CD4-positive, CD25-positive, alpha-beta regulatory T cell (primary cell): ENCODE data around the gene ITGB1BP2. TPM values are rescaled to one million over a fixed set of nuclear protein-coding genes. Genes with fewer than 3 reads are reported as not detected.
"Not testable (repeated sequence)": the region's sequence is repeated elsewhere in the genome, so short reads cannot be mapped to it uniquely, and the experiment has no call there.

Experiments
- ATAC-seq, 2 donors: fragments of 150-1000 bp; cut with Tn5 transposase; one replicate each; pipeline ENCODE4 v1.10.0; 2021; ENCODE audit warnings: low read depth in 2 of 2, moderate number of reproducible peaks in 2 of 2, moderate library complexity in 1 of 2
- DNase-seq, 3 donors: peaks; one replicate each; pipeline versions ENCODE4 v3.0.0 to v3.0.0-alpha.2; 2012 to 2022; ENCODE audit warnings: mixed read lengths in 1 of 3
- H3K27ac ChIP-seq: one replicate; pipeline ENCODE4 v1.7.0; 2013; ENCODE audit warnings: mild to moderate bottlenecking, low read length; ENCODE audit not compliant: insufficient read depth, poor library complexity, severe bottlenecking
- H3K27me3 ChIP-seq: one replicate; pipeline ENCODE4 v1.7.0; 2013; ENCODE audit warnings: low read length; ENCODE audit not compliant: control insufficient read depth, insufficient read depth
- H3K36me3 ChIP-seq: one replicate; pipeline ENCODE4 v1.7.0; 2013; ENCODE audit warnings: mild to moderate bottlenecking, low read length, moderate library complexity; ENCODE audit not compliant: control insufficient read depth, insufficient read depth
- H3K4me1 ChIP-seq: 2 replicates; pipeline ENCODE4 v1.7.0; 2013; ENCODE audit warnings: mild to moderate bottlenecking, low read length; ENCODE audit not compliant: insufficient read depth, control insufficient read depth, poor library complexity, severe bottlenecking
- H3K4me3 ChIP-seq: one replicate; pipeline ENCODE4 v1.7.0; 2013; ENCODE audit warnings: low read depth, mild to moderate bottlenecking, low read length, moderate library complexity
- H3K9me3 ChIP-seq, 2 experiments: 1 replicate in 1 of 2; 2 replicates in 1 of 2; pipeline ENCODE4 v1.7.0; 2013; ENCODE audit warnings: low read length in 2 of 2, mild to moderate bottlenecking in 1 of 2, moderate library complexity in 1 of 2; ENCODE audit not compliant: control insufficient read depth in 2 of 2
- H3K27ac Mint-ChIP-seq, 3 donors: one replicate each; pipeline ENCODE4 v1.8.0; 2020 to 2022; ENCODE audit warnings: mild to moderate bottlenecking in 3 of 3, mixed read lengths in 3 of 3, moderate library complexity in 2 of 3
- H3K27me3 Mint-ChIP-seq: one replicate; pipeline ENCODE4 v1.8.0; 2022; ENCODE audit warnings: mild to moderate bottlenecking, mixed read lengths
- H3K36me3 Mint-ChIP-seq: one replicate; pipeline ENCODE4 v1.8.0; 2020; ENCODE audit warnings: mixed read lengths
- H3K4me1 Mint-ChIP-seq, 4 donors: one replicate each; pipeline ENCODE4 v1.8.0; 2020 to 2022; ENCODE audit warnings: mixed read lengths in 4 of 4, mild to moderate bottlenecking in 1 of 4
- H3K4me3 Mint-ChIP-seq, 4 donors: one replicate each; pipeline ENCODE4 v1.8.0; 2020 to 2022; ENCODE audit warnings: mild to moderate bottlenecking in 4 of 4, mixed read lengths in 4 of 4, moderate library complexity in 3 of 4
- H3K9me3 Mint-ChIP-seq, 7 donors: one replicate each; pipeline ENCODE4 v1.8.0; 2020 to 2022; ENCODE audit warnings: mixed read lengths in 7 of 7, mild to moderate bottlenecking in 3 of 7, moderate library complexity in 2 of 7
- polyA plus RNA-seq, 4 donors: library from polyadenylated mRNA; unstranded; fragments of 300-500 nt; fragmentation: Illumina TruSeq; gene quantifications; one replicate each; pipeline ENCODE4 v1.2.3, GENCODE V29; 2021
- total RNA-seq: library from RNA; stranded (reverse); gene quantifications from one replicate; pipeline ENCODE4 v1.2.3, GENCODE V29; 2022

ITGB1BP2 gene
- total and polyA plus RNA-seq, 5 donors from 2014 or later: 1.4 TPM; not detected in 4

DNA sequence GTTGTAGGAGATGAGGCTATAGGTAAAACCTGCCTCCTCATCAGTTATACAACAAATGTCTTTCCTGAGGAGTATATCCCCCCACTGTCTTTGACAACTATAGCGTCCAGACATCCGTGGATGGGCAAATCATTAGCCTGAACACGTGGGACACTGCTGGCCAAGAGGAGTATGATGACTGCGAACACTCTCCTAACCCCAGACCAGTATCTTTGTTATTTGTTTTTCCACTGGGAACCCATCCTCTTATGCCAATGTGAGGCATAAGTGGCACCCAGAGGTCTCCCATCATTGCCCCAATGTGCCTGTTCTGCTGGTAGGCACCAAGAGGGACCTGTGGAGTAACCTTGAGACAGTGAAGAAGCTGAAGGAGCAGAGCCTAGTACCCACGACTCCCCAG, 50.9 kb downstream of the ITGB1BP2 start:
- H3K9me3 Mint-ChIP-seq, H3K36me3 ChIP-seq, H3K27ac Mint-ChIP-seq, ATAC-seq, H3K27ac ChIP-seq, H3K4me3 Mint-ChIP-seq, H3K9me3 ChIP-seq, H3K4me1 Mint-ChIP-seq, H3K4me1 ChIP-seq, H3K36me3 Mint-ChIP-seq, DNase-seq, H3K27me3 ChIP-seq, H3K27me3 Mint-ChIP-seq, H3K4me3 ChIP-seq: not testable (repeated sequence)

Other genes starting within 250 kb of the ITGB1BP2 start
- 29.5 TPM for gene SNX12, start 233.4 kb upstream of the ITGB1BP2 start, total RNA-seq
- gene SNX12, start 233.4 kb upstream of the ITGB1BP2 start, polyA plus RNA-seq: 1 to 10 TPM; 4.0 to 9.2 (median 5.8) TPM
- 49.9 TPM for gene FOXO4, start 205.9 kb upstream of the ITGB1BP2 start, total RNA-seq
- 1 to 10 TPM; 1.8 to 3.3 (median 2.5) TPM for gene FOXO4, start 205.9 kb upstream of the ITGB1BP2 start, polyA plus RNA-seq
- 81.0 TPM for gene CXorf65, start 195.0 kb upstream of the ITGB1BP2 start, total RNA-seq
- gene CXorf65, start 195.0 kb upstream of the ITGB1BP2 start, polyA plus RNA-seq: 1 to 10 TPM; 1.6 to 4.3 (median 3.2) TPM
- gene IL2RG, start 190.2 kb upstream of the ITGB1BP2 start, total RNA-seq: 504 TPM
- gene IL2RG, start 190.2 kb upstream of the ITGB1BP2 start, polyA plus RNA-seq: 1,000 to 10,000 TPM in 3 of 4 donors, 100 to 1,000 TPM in 1; 997 to 1,278 (median 1,072) TPM
- 83.8 TPM for gene MED12, start 183.2 kb upstream of the ITGB1BP2 start, total RNA-seq
- gene MED12, start 183.2 kb upstream of the ITGB1BP2 start, polyA plus RNA-seq: 1 to 10 TPM; 6.3 to 9.7 (median 8.2) TPM
- gene NLGN3, start 156.9 kb upstream of the ITGB1BP2 start, total RNA-seq: 4.4 TPM
- gene NLGN3, start 156.9 kb upstream of the ITGB1BP2 start, polyA plus RNA-seq: under 1 TPM in 1 of 4 donors, not detected in 3; 0.05 TPM
- not detected for gene GJB1, start 78.5 kb upstream of the ITGB1BP2 start, total RNA-seq
- not detected for gene GJB1, start 78.5 kb upstream of the ITGB1BP2 start, polyA plus RNA-seq
- 19.5 TPM for gene ZMYM3, start 47.6 kb upstream of the ITGB1BP2 start, total RNA-seq
- 1 to 10 TPM; 4.9 to 7.3 (median 6.3) TPM for gene ZMYM3, start 47.6 kb upstream of the ITGB1BP2 start, polyA plus RNA-seq
- 388 TPM for gene NONO, start 18.1 kb upstream of the ITGB1BP2 start, total RNA-seq
- 100 to 1,000 TPM; 171 to 182 (median 177) TPM for gene NONO, start 18.1 kb upstream of the ITGB1BP2 start, polyA plus RNA-seq
- gene TAF1, start 64.6 kb downstream of the ITGB1BP2 start, total RNA-seq: 65.2 TPM
- gene TAF1, start 64.6 kb downstream of the ITGB1BP2 start, polyA plus RNA-seq: 1 to 10 TPM; 3.8 to 8.8 (median 5.2) TPM
- 557 TPM for gene OGT, start 231.4 kb downstream of the ITGB1BP2 start, total RNA-seq
- gene OGT, start 231.4 kb downstream of the ITGB1BP2 start, polyA plus RNA-seq: 10 to 100 TPM; 27.7 to 45.3 (median 37.0) TPM